C4-2B (cell line): ENCODE data around the gene SLC17A2.

Experiments used
- H3K27ac ChIP-seq: fragments of 450-650 bp; 2 replicates; pipeline ENCODE4 v1.5.1; 2017
- CTCF ChIP-seq: fragments of 450-650 bp; conservative IDR thresholded peaks from 2 replicates; pipeline ENCODE4 v1.5.1; 2017; ENCODE audit warnings: mild to moderate bottlenecking
- ZFX ChIP-seq: fragments of 450-650 bp; IDR thresholded peaks from 2 replicates; pipeline ENCODE4 v1.6.1; 2017

SLC17A2 gene

GRCh38 chr6:25902071-25902470 is 28.4 kb downstream of the SLC17A2 start:
- H3K27ac ChIP-seq: no peak overlapping the region
- TF ChIP-seq CTCF: no peak

GRCh38 chr6:25900843-25901242 is 29.6 kb downstream of the SLC17A2 start:
- TF ChIP-seq CTCF: no peak
- no peak for TF ChIP-seq ZFX
- no peak overlapping the region for H3K27ac ChIP-seq

GRCh38 chr6:25899580-25900408 is 30.7 kb downstream of the SLC17A2 start:
- H3K27ac ChIP-seq: no peak overlapping the region
- TF ChIP-seq ZFX: no peak
- TF ChIP-seq CTCF: no peak

GRCh38 chr6:25899123-25899522 is 31.4 kb downstream of the SLC17A2 start:
- H3K27ac ChIP-seq: no peak overlapping the region
- TF ChIP-seq ZFX (no peak), CTCF (no peak)

GRCh38 chr6:25898289-25898977 is 32.1 kb downstream of the SLC17A2 start:
- H3K27ac ChIP-seq: no peak overlapping the region
- TF ChIP-seq CTCF (no peak), ZFX (no peak)

- TF ChIP-seq CTCF (no peak), ZFX (no peak)
- H3K27ac ChIP-seq: no peak overlapping the region
These were observed 34.2 kb downstream of the SLC17A2 start for GRCh38 chr6:25896252-25896651.

- TF ChIP-seq CTCF (no peak), ZFX (no peak)
- no peak overlapping the region for H3K27ac ChIP-seq
These were observed 34.7 kb downstream of the SLC17A2 start for GRCh38 chr6:25895771-25896170.
